ENCODE measurements around the gene POU4F1.
"Not testable (repeated sequence)": the region's sequence is repeated elsewhere in the genome, so short reads cannot be mapped to it uniquely, and the experiment has no call there.

POU4F1 gene, protein sequence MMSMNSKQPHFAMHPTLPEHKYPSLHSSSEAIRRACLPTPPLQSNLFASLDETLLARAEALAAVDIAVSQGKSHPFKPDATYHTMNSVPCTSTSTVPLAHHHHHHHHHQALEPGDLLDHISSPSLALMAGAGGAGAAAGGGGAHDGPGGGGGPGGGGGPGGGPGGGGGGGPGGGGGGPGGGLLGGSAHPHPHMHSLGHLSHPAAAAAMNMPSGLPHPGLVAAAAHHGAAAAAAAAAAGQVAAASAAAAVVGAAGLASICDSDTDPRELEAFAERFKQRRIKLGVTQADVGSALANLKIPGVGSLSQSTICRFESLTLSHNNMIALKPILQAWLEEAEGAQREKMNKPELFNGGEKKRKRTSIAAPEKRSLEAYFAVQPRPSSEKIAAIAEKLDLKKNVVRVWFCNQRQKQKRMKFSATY

DNA sequence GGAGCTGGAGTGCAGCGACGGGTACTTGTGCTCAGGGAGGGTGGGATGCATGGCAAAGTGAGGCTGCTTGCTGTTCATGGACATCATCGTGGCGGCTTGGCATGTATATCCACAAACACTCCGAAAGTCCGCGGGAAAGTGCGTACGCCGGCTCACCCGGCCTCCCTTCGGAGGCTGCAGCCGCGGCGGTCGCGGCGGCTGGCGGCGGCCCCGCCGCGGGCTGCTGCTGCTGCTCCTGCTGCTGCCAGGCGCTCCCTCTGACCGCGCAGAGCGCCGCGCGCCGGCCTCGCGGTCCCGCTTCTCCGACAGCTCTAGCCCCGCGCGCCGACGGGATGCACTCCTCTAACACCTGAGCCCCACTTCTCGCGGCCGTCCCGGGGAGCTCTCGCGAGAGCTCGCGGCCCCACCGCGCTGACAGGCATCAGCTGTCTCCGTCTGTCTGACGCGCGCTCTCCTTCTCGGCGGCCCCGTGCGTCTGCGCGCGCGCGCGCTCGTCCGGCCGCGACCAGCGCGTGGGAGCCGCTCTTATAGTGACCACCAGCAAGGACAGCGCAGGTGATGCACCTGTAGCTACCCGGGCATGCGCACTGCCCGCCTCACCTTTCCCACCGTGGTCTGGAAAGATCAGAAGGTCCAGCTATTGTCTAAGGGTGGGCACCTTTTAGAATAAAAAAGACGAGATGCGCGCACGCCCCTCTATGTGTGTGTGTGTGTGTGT lies at the start of gene POU4F1:
POU4F1 (minus strand) TSS at position 313 of the 718 bp plus-strand sequence; CDS start at position 87, 226 bp downstream.
- DNase-seq (ENCODE audit: low read depth): no peak

DNA sequence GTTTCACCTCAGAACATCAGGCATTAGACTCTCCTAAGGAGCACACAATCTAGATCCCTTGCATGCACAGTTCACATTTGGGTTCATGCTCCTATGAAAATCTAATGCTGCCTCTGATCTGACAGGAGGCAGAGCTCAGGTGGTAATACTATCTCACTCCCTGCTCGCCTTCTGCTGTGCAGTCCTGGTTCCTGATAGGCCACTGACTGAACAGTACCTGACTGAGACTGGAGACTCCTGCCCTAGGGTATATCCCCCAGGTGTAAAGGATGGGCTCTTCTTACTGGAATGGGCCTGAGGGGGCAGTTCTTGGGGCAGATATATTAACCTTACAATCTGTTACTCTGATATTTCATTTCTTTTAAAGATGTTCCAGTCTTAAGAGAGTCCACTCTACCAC lies 49.3 kb upstream of the POU4F1 start:
- no peak for DNase-seq (ENCODE audit: low read depth)

DNA sequence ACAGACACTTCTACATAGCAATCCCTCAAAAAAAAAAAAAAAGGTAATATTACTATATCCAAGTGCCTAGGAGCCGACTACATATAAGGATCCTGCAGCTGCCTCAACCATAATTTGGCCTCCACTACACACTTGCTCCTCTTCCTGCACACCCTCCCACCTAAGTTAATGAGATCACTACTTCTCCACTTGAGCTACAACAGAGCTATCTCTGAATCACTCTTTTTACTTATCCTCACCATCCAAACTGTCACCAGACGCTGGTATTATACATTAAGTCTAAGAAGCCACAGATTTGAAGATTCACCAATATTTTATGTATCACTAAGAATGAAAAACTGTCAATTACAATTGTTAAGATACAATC lies 47.3 kb upstream of the POU4F1 start:
- DNase-seq (ENCODE audit: low read depth): no peak

DNA sequence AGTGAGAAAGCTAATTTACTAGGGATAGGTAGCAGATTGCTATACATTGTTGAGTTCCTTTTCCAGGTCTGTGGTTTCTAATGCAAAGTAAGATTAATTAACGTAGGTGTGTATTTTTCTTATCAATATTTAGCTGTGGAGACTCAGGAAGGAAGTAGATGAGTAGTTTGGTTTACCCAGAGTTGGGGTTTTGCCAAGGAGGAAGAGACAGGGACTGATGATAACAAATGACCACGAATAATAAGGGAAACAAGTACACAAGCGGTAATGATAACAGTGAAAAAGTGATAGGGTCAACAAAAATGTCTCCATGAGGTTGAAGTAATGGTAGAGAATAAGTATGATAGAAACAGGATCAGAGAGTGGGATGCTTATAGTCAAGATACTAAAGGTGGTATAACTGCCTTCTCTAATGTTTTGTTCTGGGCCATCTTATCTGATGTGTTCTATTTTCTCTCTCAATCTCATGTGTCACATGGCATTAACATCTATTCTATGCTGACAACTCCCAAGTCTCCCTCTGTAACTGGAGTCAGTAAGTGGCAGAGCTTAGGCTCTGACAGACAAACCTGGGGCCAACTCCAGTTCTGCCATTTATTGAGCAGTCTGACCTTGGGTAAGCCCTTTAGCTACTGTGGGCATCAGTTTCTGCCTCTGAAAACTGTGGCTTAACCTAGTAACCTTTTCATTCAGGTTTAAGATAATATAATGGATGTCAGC lies 46.8 kb upstream of the POU4F1 start:
- DNase-seq (ENCODE audit: low read depth): peak; percentile 3

DNA sequence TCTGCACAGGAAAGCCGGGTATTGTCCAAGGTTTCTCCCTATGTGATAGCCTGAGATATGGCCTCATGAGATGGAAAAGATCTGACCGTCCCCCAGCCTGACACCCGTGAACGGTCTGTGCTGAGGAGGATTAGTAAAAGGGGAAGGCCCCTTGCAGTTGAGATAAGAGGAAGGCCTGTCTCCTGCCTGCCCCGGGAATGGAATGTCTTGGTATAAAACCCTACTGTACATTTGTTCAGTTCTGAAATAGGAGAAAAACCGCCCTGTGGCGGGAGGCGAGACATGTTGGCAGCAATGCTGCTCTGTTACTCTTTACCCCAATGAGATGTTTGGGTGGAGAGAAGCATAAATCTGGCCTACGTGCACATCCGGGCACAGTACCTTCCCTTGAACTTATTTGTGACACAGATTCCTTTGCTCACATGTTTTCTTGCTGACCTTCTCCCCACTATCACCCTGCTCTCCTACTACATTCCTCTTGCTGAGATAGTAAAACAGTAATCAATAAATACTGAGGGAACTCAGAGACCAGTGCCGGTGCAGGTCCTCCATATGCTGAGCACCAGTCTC lies 43.8 kb upstream of the POU4F1 start:
- DNase-seq (ENCODE audit: low read depth): not testable (repeated sequence)

DNA sequence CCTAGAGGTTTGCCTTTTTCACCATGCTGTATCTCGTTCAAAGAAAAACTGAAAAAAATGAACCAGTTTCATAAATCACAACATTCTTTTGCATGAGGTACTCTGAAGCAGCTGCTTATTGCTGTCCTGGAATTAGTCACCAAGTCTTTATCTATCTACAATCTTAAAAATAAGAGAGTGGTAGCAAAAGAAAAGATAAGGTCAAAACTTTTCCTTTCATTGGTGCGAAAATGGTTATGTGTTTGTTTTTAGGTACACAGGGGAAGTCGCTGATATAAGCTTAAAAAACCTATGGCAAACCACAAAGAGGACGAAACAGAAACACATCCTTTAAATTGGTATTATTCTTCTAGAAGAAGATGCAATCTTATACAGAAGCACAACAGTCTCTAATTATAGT lies 34.9 kb upstream of the POU4F1 start:
- no peak for DNase-seq (ENCODE audit: low read depth)

DNA sequence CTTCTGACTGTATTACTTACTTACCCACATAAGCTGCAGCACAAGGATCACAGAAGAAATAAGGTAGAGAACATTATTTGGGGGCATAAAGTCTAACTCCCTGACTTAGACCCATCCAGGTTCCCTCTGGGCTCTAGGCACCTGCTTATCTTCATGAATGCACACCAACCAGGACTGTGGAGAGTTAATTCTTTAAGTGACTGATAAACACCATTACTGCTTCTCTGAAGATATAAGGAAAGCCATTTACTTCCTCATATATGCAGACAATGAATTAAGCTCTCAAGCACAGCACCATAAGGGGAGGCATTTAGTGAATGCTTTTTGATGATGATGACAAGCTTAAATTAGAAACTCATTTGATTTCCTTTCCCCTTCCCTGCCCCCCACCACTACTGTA lies 33.1 kb upstream of the POU4F1 start:
- no peak for DNase-seq (ENCODE audit: low read depth)

DNA sequence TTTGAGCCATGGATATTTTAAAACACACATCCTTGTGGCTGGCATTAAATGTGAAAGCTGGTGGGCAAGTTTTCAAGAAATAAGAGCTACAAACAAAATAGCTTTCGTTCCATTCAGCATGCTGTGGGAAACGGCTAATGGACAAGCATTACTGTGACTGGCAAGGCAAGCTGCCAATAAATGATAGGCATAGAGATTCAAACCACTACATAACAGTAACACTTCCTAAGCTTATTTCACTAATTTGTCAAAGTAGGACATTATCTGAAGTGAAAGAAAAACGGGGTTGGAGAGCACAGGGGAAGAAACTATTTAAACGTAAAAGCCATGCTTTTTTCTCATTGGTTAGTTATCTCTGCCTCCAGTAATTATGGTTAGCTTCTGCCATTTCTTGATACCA lies 29.6 kb upstream of the POU4F1 start:
- no peak for DNase-seq (ENCODE audit: low read depth)

DNA sequence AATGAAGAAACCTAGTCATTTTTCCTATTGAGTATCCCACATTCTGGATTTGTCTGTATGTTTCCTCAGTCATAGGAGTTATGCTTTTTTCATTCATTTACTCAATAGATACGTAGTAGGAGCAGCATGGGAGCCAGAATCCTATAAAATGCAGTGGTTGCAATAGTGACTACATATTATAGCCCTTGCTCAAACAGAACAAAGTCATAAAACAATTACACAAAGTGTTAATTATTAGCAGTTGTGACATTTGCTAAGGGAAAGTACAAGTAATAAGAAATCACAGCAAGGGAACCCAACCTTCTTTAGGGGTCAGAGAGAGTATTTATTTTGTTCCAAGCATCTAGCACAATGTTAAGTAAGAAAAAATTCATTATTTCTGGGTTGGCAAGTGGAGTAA lies 27.7 kb upstream of the POU4F1 start:
- no peak for DNase-seq (ENCODE audit: low read depth)

DNA sequence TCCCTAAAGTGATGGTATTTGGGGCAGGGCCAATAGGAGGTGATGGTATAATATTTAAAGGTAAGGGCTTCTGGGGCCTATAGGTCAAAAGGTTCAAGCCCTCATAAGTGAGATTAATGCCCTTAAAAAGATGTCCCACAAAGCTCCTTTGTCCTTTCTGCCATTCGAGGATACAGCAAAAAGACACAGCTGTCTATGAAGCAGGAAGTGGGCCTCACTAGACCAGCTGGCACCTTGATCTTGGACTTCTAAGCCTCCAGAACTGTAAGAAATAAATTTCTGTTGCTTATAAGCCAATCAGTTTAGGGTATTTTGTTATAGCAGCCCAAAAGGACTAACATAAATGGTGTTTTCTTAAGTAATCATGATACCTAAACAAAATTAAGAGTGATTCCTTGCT lies 27.2 kb upstream of the POU4F1 start:
- no peak for DNase-seq (ENCODE audit: low read depth)

DNA sequence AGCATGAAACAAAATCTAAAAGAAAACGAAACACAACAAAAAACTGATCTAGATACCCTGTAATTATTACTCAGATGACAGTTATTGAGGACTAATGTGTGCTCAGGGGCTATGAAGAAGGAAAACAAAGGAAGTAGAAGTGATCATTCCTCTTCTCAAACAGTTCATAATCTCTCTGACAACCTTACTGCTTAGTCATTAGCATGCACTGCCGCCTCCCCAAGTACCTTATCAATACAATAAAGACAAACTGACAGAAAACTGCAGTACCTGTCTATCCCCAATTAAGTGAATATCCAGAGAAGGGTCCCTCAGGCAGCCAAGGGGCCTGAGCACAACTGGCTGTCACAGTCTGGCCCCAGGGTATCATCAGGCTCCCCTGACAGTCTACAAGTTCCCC lies 22.0 kb upstream of the POU4F1 start:
- no peak for DNase-seq (ENCODE audit: low read depth)

DNA sequence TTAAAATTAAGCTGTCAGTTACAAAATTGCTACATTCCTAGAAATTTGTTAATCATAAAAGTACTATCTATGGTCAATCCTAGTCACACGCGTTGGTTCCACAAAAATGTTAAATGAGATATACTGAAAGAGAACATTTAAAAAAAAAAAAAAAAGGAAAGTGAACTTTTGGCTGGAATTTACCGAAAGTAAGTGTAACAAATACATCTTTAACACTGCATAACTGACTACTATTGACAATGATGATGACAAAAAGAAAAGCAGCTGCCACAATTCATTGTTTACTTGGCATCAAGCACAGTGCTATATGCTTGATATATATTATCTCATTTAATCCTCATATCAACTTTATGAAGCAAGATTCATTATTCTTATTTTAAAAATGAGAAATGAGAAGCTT lies 19.8 kb upstream of the POU4F1 start:
- DNase-seq (ENCODE audit: low read depth): no peak

DNA sequence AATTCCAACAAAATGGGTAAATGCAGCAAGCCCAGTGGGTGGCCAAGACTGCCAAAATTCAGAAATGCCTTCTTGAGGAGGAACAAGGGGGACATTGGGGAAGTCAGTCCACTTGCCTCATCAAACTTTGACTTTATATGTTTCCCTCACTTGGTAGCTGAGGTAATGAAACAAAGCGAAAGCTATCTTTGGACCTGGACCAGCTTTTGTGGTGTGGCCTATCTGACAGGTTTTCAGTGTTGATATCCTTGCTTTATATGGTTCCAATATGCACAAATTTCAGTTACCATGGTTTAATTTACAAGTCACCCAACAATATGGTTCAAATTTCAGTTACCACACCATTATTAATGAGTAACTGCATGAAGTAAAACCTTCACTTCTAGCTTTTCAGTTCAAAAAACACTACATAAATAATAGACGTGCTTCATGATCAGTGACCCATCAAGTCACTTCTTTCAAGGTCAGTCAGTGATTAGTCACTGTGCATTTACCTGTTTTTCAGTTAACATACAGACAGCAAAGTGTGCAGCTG lies 17.7 kb upstream of the POU4F1 start:
- DNase-seq (ENCODE audit: low read depth): no peak

DNA sequence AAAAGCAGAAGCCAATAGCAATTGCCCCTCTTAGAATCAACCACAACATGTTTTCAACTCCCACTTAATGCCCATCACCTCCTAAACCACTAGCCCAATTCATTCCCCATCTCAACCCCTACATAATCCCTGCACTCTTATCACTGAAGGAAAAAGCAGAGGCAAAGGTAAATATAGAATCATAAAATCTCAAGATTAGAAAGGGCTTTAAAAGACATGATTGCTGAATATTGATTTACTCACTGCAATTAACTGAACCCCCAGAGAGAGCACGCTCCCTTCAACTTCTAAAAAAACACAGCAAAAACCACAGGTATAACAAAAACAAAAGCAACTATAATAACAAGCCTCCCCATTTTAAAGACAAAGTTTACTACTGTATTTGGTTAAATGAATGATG lies 15.1 kb upstream of the POU4F1 start:
- DNase-seq (ENCODE audit: low read depth): no peak

DNA sequence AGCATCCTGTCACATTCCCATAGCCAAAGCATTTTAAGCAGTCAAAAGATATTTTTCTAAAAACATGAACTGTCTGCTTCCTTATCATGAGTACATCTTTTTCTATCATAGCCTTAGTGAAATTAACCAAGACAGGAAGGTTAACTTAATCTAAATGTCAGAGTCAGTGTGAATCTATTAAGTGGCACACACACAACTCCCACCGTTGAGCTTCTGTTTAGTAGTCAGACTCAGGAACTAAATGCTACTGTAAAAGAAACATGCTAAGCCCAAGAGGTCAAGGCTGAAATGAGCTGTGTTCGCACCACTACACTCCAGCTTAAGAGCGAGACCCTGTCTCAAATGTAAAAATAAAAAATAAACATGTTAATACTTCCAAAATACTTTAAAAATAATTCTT lies 7.7 kb upstream of the POU4F1 start:
- no peak for DNase-seq (ENCODE audit: low read depth)

DNA sequence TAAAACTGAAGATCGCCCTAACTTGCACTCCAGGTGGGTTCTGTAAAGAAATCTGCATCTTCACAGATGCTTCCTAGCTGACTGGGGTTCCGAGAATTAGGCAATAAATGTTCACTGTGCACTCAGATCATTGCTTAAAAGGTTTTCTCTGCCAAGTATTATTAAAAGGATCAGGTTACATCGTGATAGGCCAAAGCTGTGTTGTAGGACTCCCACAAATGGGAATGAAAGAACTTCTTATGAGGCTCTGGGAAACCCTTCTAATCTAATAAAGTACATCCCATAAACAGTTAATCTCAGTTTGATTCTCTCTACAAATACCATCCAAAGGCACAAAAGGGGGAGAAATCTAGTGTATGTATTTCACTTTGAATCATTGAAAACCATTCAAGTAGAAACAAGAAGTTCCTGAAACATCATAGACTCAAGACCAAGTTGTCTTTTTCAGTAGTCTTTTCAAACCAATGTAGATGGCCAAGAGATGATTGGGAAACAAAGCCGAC lies 7.1 kb upstream of the POU4F1 start:
- DNase-seq (ENCODE audit: low read depth): no peak

DNA sequence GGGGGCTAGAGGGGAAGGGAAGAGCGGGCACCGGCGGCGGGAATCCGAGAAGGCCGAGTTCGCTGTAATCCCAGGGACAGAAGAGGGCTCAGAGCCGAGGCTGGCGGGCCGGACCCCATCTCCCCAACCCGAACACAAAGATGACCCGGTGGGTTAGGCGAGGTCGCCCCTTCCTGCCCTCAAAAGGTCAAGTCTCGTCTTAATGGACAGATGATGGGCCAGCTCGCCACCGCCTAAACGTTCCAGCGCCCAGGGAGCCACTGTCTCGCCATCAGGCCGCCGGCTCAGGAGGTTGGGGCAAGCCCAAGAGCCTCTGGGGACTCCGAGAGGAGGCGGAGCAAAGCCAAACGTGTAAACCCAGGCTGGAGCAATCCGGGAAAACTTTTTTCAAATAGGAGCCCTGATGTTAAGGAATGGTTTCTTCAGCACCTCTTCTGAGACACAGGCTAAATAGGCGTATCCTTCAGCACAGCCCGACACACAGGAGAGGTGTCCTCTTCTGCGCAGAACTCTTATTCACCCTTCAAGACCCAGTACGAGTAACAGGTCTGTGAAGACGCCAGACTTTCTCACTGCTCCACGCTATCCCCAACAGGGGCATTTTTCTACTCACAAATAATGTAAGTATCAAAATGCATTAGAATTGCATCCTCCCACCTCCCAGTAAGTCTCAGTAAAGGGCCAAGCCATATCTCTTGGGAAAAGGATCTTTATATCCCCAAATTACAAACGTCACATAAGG lies 6.3 kb upstream of the POU4F1 start:
- DNase-seq (ENCODE audit: low read depth): peak; percentile 34

DNA sequence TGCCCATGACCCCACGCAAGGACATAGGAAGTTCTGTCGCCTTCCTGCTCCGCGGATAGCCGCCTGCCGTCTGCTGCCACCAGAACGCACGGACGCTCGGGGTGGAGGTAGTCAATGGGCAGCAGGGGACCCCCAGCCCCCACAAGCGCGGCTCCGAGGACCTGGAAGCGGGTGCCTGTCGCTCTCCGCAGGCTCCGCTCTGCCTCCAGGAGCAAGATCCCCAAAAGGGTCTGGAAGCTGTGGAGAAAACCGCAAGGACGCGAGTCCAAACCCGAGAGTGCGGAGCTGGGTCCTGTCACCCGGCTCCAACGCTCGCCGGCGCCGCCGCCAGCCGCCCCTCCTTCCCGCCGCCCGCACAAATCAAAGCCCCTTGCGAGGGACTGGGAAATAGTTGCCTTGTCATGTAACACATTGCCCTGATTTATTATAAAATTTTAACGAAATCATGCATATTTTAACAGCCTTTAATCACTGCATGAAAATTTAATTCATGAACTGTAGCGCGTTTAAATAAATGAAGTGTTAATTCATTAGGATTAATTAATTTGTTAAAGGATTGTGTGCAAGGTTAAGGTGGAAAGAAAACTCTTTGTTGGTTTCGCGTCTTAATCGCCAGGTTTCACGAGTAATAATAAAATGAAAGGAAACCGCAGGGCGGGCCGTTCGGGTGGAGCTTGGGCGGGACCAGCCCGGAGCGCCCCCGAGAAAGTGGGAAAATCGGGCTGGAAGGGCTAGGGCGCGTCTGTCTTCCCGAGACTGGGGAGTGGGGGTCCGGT lies 5.5 kb upstream of the POU4F1 start:
- DNase-seq (ENCODE audit: low read depth): peak; percentile 36

DNA sequence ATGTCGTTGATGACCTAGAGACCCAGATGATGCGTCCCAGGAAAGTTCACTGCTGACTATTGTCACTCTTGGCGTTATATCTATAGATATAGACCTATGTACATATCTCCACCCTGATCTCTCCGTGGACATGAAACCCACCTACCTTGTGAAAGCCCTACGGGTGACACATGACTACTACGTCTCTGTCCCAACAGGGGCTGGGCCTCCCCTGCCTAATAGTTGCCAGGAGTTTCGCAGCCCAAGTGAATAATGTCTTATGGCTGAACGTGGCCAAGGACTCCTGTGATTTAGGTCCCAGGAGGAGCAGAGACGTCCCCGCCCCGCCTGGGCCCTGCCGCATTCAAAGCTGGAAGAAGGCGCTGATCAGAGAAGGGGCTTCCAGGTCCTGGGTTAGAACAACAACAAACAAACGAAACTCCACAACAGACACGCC lies 4.9 kb upstream of the POU4F1 start:
- DNase-seq (ENCODE audit: low read depth): no peak

DNA sequence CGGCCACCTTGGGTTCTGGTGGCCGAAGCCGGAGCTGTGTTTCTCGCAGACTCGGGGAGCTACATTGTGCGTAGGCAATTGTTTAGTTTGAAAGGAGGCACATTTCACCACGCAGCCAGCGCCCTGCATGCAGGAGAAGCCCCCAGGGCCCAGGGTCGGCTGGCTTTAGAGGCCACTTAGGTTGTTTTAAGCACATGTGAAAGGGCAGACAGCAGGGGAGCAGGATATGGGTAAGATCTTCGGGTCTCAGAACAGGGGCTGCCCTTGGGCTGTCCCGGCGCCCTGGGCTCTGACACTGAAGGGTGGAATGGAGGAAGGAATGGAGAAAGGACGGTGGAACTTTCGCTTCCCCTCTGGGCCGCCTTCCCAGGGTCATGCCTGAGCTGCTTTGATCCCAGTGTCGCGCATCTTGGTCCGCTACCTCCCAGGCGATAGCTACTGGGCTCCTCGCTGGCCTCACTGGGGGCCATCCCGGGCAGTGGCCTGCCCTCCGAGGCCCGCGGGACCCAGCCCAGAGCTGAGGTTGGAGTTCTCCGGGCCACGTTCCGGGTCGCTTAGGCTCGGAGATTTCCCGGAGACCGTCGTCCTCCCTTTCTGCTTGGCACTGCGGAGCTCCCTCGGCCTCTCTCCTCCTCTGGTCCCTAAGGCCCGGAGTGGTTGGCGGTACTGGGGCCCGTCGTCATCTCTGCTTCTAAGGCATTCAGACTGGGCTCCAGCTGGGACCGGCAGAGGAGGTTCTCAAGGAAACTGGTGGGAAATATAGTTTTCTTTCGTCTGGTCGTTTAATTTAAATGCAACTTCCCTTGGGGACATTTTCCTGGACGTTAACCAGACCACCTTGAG lies 4.3 kb upstream of the POU4F1 start:
- no peak for DNase-seq (ENCODE audit: low read depth)
